CD4-positive, alpha-beta T cell treated with Interleukin-4 for 1 hour (primary cell): ENCODE results near the gene ACOT11.

ENCODE experiments used
- DNase-seq, 2 donors: peaks; one replicate each; pipeline ENCODE4 v3.0.0-alpha.2; 2020 to 2022

The ACOT11 gene

DNA sequence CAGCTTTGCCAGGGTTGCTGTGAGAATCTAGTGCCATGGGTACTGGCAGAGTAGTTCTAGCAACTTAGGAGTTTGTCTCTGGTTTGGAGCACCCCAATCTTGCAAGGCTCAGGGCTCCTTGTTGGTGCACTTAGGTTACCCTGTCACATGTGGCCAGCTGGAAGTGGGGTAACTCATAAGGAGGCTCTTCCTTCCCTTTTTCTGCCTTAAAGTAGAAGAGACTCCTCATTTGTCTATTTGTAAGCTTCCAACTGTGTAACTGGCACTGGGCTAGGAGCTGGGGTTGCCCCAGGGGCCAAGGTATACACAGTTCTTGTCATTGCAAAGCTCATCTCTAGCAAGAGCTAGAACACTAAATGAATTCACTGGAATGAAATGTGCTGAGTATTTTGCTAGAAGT, 104.1 kb downstream of the ACOT11 start:
- no peak for DNase-seq

DNA sequence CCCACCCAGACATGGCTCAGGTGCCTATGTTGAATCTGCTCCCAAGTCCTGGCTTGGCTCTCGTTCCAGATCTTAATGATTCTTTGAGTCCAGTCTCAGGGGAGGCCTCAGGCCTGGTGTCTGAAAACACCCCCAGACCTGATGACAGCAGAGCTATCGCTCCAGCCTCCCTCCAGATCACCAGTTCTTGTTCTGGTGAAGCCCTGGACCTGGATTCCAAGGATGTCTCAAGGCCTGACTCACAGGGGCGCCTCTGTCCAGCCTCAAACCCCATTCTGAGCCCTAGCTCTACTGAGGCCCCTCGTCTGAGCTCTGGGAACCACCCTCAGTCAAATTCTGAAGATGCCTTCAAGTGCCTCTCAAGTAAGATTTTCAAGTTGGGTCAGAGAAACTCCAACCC, 105.0 kb downstream of the ACOT11 start:
- no peak for DNase-seq

DNA sequence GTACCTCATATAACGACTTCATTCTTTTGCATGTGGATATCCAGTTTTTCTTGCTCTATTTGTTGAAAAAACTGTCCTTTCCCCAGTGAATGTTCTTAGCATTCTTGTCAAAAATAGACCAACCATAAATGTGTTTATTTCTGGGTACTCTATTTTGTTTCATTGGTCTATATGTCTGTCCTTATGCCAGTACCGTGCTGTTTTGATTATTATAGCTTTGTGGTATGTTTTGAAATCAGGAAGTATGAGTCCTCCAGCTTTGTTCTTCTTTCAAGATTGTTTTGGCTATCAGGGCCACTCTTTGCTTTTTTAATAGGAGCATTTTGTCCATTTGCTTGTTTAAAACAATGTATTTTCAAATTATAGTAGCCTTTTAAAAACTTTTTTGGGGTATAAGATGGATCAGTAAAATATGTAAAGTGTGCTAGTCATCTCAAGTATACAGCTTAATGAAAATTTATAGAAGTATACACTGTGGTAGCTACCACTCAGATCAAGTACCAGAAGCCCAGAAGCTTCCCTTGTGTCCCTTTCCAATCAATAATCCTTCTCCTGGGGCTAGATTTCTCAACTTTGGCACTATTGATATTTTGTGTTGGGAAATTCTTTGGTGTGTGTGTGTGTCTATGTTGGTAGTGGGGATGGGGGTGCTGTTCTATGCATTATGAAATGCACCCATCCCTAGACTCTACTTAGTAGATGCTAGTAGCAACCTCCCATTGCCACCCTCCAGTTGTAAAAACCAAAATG, 110.3 kb downstream of the ACOT11 start:
- DNase-seq = no peak
